RPMI8226 (cell line): ENCODE measurements around the gene TSPAN5.

Experiments used
- DNase-seq: peaks from one replicate; pipeline ENCODE4 v3.0.0-alpha.2; 2015

The TSPAN5 gene

DNA sequence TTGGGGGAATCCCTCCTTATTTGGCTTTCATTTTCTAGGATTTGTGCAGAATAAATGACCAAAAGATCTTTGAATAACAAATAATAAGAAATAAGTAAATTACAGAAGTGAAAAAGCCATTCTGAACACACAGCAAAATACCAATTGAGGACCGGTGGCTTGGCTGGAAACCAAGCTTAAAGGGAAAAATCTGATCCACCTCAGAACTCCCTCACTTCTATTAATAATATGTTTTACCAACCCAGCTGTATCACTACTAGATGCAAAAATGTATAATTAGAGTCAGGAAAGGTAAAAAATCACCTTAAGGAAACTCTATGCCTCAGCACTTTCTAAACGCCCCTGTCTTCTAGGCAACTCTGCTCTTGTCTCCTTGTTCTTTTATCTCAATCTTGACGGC lies 77.3 kb downstream of the TSPAN5 start:
- peak; percentile 76 for DNase-seq

GRCh38 chr4:98577956-98578355 lies 80.5 kb downstream of the TSPAN5 start:
- DNase-seq = no peak

GRCh38 chr4:98574816-98575215 lies 83.6 kb downstream of the TSPAN5 start:
- no peak for DNase-seq

GRCh38 chr4:98573791-98574190 lies 84.6 kb downstream of the TSPAN5 start:
- no peak for DNase-seq

- no peak for DNase-seq
Observed at GRCh38 chr4:98572697-98573096, 85.7 kb downstream of the TSPAN5 start.

DNA sequence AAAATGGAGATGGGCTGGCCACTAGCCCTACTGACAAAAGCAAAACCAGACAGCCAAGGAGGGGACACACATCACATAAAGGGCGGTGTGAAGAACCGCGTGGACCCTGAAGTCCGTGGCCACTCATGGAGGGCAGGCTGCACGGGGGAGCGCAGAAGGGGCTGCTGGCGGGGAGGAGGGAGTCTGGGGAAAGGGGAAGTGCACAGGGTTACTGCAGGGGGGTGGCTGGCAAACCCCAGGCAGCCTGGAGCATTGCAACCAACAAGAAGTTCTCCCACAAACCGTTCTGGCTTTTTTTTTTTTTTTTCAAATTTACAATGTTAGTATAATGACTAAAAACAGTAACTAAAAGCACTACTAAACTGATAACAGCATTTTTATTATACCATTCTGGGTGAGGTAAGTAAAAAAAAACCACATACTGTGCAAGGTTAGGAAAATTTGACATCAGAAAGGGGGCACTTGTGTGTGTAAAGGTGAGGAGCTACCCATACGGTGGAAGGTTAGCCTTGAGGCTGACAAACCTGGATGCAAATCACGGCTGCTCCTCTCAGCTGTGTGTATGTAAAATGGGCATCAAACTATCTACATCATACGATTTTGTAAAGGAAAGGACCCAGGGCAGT lies 87.1 kb downstream of the TSPAN5 start:
- DNase-seq = no peak

DNA sequence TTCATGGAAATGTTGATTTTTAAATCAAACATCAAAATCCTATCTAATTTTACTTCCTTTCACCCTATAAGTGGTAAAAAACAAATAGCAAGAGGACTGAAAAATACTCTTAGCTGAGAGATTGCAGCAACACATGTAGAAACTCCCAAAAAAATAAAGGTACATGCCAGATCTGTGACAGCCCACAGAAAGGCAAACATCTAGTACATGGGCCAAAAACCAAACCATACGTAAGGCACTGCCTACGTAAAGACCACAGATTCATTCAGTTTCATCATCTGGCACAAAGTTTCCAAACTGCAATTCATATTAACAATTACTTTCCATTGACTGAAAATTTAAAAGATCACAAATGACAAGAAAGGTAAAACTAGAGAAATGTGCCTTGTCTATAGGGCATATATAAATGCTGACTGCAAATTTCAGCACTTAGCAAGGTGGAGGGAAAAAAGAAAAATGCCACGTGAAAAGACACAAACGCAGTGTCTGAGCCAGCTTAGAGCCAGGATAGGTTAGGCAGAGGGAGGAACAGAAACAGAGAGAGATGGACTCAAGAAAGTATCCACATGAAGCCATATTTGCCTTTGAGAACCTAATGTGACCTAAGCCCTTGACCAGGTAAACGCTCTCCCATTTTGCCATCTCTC lies 88.1 kb downstream of the TSPAN5 start:
- no peak for DNase-seq

GRCh38 chr4:98568941-98569663 lies 89.3 kb downstream of the TSPAN5 start:
- no peak for DNase-seq

DNA sequence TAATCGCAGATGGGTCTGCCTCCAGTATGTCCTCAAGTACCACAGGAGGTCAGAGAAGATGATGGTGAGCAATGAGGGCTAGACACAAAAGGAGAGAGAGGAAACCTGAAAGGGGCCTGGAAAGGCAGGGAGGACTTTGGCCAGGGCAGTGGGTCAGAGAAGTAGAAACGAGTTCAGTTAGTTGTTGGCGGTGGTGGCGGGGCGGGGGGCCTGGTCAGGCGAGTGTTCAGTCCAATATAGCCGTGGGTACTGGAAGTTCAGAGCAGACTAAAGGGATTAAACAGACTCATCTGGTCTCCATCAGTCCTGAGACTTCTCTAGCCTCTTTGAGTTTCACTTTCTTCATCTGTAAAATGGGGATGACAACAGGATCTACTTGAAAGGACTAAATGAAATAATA lies 90.8 kb downstream of the TSPAN5 start:
- no peak for DNase-seq

DNA sequence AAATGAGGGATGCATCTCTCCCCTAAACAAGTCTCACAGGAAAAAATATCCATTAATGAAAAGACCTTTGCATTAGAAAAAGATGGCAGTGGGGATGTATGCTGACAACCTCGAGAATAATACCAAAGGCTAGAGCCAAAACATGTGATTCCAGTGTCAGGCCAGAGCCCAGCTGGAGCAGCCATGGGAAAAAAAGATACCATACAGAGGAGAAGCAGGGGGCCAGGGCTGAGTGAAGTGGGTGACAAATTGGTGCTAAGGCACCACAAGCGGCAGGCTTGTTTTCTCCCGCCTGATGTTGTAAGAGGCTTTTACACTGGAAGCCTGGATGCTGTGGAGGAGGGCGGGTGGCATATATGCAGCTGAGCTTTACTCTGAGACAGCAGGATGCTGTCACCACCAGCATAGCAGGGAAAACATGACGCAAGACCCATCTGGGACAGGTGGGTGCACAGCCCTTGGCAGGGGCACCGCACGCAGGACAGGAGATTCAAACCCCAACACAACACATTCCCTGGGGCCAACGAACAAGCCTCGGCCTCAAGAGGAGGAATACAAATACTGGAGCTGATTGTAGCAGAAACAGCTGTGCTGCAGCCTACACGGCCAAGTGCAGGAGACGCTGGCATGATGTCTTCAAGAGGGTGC lies 91.9 kb downstream of the TSPAN5 start:
- DNase-seq = no peak

DNA sequence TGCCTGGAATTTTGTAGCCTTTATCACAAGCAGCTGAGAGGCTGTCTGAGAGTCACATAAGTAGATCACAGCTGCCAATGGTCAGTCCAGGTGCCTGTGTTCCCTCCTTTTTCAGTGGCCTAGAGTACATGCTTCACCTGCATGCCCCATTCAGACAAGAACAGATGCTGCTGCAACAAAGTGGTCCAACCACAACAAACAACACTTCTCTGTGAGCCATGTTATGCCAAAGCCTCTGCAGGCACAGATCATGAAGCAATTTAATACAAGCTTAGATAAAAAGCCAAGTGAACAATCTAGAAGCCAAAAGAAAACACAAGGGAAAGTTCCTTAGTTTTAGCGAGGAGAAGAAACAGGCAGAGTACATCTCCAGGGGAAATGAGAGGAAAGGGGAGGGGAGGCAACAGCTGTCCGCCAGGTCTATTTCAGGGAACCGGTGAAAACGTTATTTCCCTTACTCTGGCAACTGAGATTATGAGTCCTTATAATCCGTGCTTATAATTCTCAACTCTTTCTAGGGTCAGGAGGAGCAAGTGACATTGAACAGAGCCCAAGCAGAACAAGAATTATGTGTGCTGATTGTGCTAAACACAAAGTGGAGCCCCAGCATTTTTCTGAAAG lies 92.6 kb downstream of the TSPAN5 start:
- DNase-seq = no peak

DNA sequence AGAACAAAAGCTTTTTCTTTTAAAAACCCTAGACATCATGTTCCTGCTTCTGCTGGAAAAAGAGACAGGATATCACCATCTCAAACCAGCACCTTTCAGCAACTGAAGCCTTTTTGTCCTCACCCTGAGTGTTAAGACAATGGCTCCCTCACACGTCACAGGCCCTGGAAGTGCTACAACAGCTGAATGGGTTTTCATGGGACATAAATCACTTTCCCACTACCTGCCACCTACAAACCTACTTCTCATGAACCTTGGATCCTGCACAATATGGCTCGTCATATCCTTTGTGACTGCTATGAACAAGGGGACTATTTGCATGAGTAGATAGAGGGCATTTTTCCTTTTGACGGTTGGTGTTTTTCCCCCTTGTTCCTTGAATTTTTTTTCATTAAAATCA lies 93.6 kb downstream of the TSPAN5 start:
- DNase-seq = no peak

DNA sequence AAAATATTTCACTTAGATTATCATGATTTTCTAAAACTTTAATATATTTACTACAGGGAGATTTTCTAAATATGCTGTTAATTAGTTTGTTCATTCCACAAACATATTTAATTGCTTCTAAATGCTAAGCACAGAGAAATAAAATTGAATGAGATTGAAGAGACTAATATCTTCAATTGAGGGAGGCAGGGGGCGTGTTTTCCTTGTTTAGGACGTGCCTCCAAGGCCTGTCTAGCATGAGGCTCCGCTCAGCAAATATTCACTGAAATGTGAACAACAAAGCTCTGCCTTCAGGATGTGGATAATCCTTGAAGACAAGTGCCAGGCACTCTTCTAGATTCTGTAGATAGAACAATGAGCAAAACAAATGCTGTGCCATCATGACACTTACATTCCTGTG lies 98.1 kb downstream of the TSPAN5 start:
- no peak for DNase-seq

DNA sequence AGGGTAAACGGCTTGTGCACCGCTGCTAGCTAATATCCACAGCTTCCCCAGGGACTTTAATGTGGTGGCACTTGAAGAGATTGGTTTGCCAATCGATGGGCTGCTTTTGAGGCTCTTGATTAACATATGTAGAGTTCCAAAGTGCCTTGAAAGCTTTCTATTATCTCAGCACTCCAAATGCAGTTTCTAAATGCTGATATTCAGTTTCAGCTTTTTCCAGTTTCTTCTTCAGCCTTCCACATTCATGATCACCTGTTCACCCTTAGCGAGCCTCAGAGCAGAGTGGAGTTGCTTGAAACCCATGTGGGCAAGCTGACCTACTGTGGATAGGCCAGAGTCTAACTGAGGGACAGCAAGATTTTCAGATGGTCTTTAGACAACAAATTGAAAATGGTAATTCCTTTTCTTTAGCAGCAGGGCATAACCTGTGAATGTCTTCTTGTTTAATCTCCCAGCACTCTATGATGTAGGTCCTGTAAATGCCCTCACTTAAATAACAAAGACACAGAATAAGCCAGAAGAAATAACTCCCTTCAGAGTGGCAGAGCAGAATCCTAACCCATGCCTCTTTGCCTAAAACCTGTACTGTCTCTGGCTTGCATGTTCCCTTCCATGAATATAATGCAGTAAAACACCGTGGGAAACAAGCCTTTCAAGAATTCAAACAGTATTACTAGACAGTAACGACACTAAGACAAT lies 99.8 kb downstream of the TSPAN5 start:
- DNase-seq = no peak

GRCh38 chr4:98557194-98557892 lies 101.1 kb downstream of the TSPAN5 start:
- DNase-seq = no peak

DNA sequence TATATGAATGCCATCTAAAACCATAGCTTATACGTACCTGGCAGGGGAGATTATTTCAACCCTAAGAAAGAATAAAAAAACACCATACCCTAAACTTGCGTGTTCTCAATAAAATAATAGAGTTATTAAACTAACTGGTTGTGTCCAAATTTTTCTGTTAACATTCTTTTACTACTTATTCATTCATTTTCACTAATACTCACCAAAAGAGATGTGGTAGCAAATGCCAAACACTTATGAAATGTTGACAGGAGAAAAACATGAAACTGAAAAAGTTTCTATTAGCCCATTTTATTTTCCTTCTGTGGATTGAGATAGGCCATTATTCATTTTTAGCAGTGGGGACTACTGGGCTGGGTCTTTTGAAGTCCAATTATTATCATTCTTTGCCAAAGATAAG lies 102.0 kb downstream of the TSPAN5 start:
- no peak for DNase-seq

- DNase-seq = no peak
Observed at GRCh38 chr4:98555798-98556445, 102.5 kb downstream of the TSPAN5 start.

DNA sequence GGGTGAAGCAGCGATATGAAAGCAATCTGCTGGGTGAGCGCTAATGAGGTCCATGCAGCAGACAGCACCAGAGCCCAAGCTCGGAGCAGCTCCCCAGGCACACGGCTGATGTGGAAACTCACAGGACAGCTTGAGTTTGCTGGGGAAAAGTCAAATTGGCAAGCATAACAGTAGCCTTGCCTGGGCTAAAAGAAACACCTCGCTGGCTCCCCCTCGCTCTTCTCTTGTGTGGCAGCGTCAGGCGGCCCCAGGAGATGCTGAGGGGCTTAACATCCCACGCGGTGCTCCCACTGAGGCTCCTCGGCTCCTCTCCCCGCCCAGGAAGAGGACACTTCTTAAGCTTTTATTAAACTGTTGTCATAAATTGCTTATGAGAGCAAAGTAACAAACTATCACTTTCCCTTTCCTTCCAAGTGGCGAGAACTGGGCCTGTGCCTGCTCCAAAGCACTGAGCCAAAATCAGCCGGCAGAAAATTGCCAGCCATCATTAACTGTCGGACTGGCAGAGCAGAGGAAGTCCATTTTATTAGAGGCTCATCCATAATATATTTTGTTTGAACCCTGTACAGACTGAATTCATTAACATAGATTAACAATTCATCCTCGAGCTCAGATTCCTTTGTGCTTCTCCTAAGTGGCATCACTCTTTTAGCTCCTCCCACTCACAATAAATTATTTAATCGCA lies 111.4 kb downstream of the TSPAN5 start:
- DNase-seq = no peak

DNA sequence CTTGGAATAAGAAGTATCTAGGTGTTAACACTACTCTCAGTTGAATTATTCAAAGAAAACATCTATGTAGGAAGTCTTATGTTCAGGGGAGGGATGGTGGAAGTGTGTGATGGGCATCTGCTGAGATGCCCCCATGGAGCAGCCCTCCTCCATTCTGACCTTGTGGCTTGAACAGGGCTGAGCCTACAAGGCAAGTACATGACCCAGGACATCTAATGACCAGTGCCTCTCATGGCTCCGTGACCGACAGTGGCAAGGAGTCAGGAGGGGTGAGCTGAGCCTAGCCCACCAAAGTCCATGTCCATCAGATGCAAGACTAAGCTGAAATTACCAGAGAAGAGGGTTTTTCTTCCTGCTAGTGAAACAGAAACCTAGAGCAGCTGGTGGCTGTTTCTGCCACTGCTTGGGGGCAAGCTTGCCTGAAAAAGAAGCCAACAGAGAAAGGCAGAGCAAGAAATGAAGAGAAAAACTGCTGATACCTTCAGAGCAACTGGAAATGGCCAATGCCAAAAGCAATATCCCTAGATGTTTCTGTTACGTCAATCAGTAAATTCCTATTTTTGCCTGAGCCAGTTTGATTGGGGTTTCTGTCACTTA lies 113.5 kb downstream of the TSPAN5 start:
- DNase-seq = peak; percentile 26

DNA sequence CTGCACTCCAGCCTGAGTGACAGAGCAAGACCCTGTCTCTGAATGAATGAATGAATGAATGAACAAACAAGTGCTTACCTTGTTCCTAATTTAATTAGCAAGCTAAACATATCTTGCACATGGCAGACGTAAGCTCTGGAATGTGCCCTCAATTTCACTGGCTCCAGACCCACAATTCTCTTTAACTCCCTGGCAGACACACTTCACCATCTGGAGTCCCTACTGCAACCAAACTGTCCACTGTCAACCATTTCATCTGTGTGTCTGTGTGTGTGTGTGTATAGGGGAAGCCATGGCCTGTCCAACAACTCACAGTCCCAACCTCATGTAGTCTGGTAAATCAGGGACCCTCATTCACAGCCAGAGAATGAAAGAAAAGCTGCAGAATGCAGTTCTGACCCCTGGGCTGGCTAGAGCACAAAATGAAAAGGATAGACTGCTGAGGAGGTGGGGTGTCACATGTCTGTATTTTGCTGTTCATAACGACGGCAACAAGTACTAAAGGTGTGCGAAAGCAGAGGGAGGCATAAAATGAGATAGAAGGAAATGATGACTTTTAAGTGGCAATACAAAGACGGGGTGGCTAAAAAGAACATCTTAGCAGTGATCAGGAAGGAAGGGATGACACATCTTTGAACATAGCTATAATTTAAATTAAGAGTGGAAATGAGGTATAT lies 114.1 kb downstream of the TSPAN5 start:
- DNase-seq = no peak
